ENCODE data around the gene PCYT2. TPM values are rescaled to one million over a fixed set of nuclear protein-coding genes. Genes with fewer than 3 reads are reported as not detected.
A peak's percentile ranks its signal among the peaks of the same experiment; 100 is the strongest.

Gene PCYT2
- total and polyA plus RNA-seq, 12 donors = 29.5 to 64.1 (median 47.7) TPM

- Histone ChIP-seq H3K4me1 (peaks cover 3 to 19% (median 15%) of the 10 kb centered on the region in 9 donors), H3K27ac (no peak overlapping the region), H3K4me3 (no peak overlapping the region), H3K27me3 (no peaks in the 10 kb centered on the region), H3K9me3 (no peaks in the 10 kb centered on the region), H3K36me3 (peaks cover 0 to 72% (median 44%) of the 10 kb centered on the region in 9 donors)
- TF ChIP-seq, protein P1, sequence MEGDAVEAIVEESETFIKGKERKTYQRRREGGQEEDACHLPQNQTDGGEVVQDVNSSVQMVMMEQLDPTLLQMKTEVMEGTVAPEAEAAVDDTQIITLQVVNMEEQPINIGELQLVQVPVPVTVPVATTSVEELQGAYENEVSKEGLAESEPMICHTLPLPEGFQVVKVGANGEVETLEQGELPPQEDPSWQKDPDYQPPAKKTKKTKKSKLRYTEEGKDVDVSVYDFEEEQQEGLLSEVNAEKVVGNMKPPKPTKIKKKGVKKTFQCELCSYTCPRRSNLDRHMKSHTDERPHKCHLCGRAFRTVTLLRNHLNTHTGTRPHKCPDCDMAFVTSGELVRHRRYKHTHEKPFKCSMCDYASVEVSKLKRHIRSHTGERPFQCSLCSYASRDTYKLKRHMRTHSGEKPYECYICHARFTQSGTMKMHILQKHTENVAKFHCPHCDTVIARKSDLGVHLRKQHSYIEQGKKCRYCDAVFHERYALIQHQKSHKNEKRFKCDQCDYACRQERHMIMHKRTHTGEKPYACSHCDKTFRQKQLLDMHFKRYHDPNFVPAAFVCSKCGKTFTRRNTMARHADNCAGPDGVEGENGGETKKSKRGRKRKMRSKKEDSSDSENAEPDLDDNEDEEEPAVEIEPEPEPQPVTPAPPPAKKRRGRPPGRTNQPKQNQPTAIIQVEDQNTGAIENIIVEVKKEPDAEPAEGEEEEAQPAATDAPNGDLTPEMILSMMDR (IDR thresholded peaks at IDR 0.05) = no peak
- WGBS, 2 donors = 93 to 95% methylated on average over 11 of the region's 11 CpGs
- intact Hi-C loops (cut with DNase I) = no loop called here
- no peak for DNase-seq
- no peak for ATAC-seq
Observed at GRCh38 chr17:81895400-81895799, 15.8 kb downstream of the PCYT2 start.

DNA sequence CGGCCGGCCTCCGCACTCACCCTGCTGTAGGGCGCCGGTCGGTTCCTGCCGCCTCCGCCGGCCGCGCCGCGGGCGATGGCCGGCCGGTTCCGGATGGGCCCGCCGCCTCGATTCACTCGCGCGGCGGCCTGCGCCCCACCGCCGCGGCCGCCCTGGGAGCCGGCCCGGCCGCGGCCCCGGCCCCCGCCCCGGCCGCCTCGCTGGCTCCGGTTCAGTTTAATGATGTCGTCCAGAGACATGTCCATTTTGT, 20.0 kb downstream of the PCYT2 start:
- Histone ChIP-seq H3K4me1 (peaks cover 11 to 34% (median 27%) of the 10 kb centered on the region in 9 donors), H3K27me3 (no peaks in the 10 kb centered on the region), H3K36me3 (peaks cover 0 to 70% (median 42%) of the 10 kb centered on the region in 9 donors), H3K4me3 (peak overlapping the region; percentile 72 to 100 (median 98)), H3K27ac (peak overlapping the region; percentile 64 to 98 (median 96)), H3K9me3 (no peaks in the 10 kb centered on the region)
- 0 to 1% methylated on average over 25 to 40 of the region's 40 CpGs for WGBS, 2 donors
- DNase-seq = no peak
- intact Hi-C loops (cut with DNase I) = loop anchor here in 1 of 10 donors (5.0 kb wide), 1 partner anchor 1839 kb away; no protein-coding TSS in a partner anchor
- TF ChIP-seq, protein P1 (IDR thresholded peaks at IDR 0.05) = no peak
- ATAC-seq = no peak

DNA sequence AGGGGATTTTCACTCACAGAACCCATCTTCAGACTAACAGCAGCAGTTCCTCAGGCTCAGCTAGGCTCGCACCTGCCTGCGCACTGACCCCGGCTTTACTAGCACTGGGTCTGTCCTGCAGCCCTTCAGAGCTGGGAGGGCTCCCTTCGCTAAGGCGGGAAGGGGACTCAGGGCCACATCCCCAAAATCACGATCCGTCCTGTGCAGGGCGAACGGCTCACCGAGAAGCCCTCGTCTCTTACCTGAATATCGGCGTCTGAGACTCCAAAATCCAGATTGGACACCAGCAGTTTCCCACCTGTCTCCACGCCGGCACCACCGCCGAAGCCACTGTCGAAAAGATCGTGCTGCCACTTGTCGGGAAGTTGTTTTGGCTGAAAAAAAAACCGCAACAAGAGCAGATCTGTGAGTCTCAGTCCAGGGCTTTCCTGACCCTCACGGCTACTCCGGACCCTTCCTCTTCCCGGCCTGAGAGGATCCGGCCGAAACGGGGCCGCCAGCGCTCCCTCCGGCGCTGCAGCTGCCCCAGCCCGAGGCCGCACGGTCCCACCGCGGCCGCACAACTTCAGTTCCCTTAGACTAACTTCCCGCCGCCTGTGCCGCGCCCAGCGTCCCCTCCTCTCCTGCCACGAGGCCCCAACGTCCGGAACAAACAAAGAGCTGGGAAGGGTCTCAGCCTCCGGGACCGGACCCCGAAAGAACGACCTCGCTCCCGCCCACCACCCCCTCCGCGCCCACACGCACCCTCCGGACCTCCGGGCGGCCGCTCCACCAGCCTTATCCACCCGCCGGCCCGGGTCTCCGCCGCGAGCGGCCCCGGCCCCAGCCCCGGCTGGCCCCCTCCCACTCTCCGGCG, 20.5 kb downstream of the PCYT2 start:
- 8 to 9% methylated on average over 56 to 69 of the region's 69 CpGs for WGBS, 2 donors
- ATAC-seq = no peak
- H3K9me3 ChIP-seq = no peaks in the 10 kb centered on the region
- H3K4me3 ChIP-seq = peak overlapping the region; percentile 72 to 100 (median 98)
- no peak for DNase-seq
- TF ChIP-seq, protein P1 (IDR thresholded peaks at IDR 0.05) = no peak
- H3K4me1 ChIP-seq = peaks cover 11 to 39% (median 27%) of the 10 kb centered on the region in 9 donors
- H3K27ac ChIP-seq = peak overlapping the region; percentile 64 to 98 (median 96)
- H3K36me3 ChIP-seq = peaks cover 0 to 70% (median 37%) of the 10 kb centered on the region in 9 donors
- intact Hi-C loops (cut with DNase I) = loop anchor here in 1 of 10 donors (5.0 kb wide), 1 partner anchor 1838 kb away; no protein-coding TSS in a partner anchor
- H3K27me3 ChIP-seq = no peaks in the 10 kb centered on the region

DNA sequence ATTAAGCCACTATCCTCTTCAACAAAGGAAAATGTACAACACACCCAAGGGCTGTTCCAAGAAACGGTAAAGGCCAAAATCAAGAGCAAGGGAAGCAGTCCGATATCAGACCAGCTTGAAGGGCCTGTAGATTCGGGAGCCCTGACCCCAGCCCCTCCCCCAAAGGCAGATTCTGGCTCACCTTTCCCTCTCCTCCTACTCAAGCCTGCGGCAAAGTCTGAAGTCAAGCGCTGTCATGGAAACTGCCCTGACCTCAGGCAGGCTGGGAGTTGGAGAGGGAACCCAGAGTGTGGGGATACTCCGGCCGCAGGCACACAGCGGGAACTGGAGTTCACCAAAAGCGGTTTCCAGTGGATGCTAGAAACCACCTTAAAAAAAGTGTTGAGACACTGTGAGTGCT, 21.6 kb downstream of the PCYT2 start:
- TF ChIP-seq, protein P1 (IDR thresholded peaks at IDR 0.05) = no peak
- no peaks in the 10 kb centered on the region for H3K9me3 ChIP-seq
- intact Hi-C loops (cut with DNase I) = loop anchor here in 1 of 10 donors (5.0 kb wide), 1 partner anchor 1837 kb away; no protein-coding TSS in a partner anchor
- 93% methylated on average over 9 of the region's 9 CpGs for WGBS, 2 donors
- peak overlapping the region in 2 of 10 donors; percentile 97 to 98 for H3K4me3 ChIP-seq
- ATAC-seq (no peak), DNase-seq (no peak)
- H3K36me3 ChIP-seq = peaks cover 0 to 70% (median 34%) of the 10 kb centered on the region in 9 donors
- H3K27me3 ChIP-seq = no peaks in the 10 kb centered on the region
- peaks cover 11 to 48% (median 27%) of the 10 kb centered on the region in 9 donors for H3K4me1 ChIP-seq
- H3K27ac ChIP-seq = no peak overlapping the region

All from heart right ventricle (tissue), 16 donors.